Measurements from ENCODE around the gene ROCK2. TPM values are rescaled to one million over a fixed set of nuclear protein-coding genes. Genes with fewer than 3 reads are reported as not detected.

Gene ROCK2
- total RNA-seq, 1 donor from 2014 or later: 61.4 TPM

DNA sequence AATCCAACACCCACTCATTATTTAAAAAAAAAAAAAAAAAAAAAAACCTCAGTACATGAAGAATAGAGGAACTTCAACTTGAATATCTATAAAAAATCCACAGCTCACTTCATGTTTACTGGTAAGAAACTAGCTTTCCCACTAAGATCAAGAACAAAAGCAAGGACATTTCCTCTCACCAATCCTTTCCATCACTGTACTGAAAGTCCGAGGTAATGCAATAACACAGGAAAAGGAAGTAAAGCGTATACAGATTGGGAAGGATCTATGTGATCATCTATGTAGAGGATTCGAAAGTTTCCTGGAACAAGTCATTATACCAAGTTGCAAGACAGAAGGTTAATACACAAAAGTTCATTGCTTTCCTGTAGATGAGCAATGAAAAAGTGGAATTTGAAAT, 63.2 kb downstream of the ROCK2 start:
- Mint-ChIP-seq H3K4me1 (ENCODE audit: low read depth) (no peaks in the 10 kb centered on the region), H3K36me3 (ENCODE audit: low read depth) (peaks cover 37% of the 10 kb centered on the region), H3K9me3 (ENCODE audit: low read depth) (peaks cover 6% of the 10 kb centered on the region), H3K27me3 (ENCODE audit: low read depth) (no peaks in the 10 kb centered on the region), H3K27ac (ENCODE audit: unreplicated experiment) (no peak overlapping the region), H3K4me3 (ENCODE audit: unreplicated experiment) (no peak overlapping the region)
- no peak for DNase-seq (ENCODE audit: low spot score)
- TF ChIP-seq, protein P1, sequence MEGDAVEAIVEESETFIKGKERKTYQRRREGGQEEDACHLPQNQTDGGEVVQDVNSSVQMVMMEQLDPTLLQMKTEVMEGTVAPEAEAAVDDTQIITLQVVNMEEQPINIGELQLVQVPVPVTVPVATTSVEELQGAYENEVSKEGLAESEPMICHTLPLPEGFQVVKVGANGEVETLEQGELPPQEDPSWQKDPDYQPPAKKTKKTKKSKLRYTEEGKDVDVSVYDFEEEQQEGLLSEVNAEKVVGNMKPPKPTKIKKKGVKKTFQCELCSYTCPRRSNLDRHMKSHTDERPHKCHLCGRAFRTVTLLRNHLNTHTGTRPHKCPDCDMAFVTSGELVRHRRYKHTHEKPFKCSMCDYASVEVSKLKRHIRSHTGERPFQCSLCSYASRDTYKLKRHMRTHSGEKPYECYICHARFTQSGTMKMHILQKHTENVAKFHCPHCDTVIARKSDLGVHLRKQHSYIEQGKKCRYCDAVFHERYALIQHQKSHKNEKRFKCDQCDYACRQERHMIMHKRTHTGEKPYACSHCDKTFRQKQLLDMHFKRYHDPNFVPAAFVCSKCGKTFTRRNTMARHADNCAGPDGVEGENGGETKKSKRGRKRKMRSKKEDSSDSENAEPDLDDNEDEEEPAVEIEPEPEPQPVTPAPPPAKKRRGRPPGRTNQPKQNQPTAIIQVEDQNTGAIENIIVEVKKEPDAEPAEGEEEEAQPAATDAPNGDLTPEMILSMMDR (IDR thresholded peaks at IDR 0.05): no peak

DNA sequence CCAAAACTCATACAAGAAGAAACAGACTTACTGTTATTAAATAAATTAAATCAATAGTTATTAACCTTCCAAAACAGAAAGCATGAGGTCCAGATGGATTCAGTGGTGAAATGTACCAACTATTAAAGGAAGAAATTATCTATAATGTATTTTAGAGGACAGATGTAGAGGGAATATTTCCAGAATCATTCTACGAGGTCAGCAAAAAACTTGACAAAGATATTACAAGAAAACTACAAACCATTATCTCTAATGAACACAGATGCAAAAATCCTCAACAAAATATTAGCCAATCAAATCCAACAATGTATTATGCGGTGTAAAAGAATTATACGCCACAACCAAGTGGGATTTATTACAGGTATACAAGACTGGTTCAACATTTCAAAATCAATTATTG, 63.7 kb downstream of the ROCK2 start:
- DNase-seq (ENCODE audit: low spot score): no peak
- H3K4me1 Mint-ChIP-seq (ENCODE audit: low read depth): no peaks in the 10 kb centered on the region
- peaks cover 6% of the 10 kb centered on the region for H3K9me3 Mint-ChIP-seq (ENCODE audit: low read depth)
- TF ChIP-seq, protein P1 (IDR thresholded peaks at IDR 0.05): no peak
- H3K27ac Mint-ChIP-seq (ENCODE audit: unreplicated experiment): no peak overlapping the region
- no peaks in the 10 kb centered on the region for H3K27me3 Mint-ChIP-seq (ENCODE audit: low read depth)
- H3K36me3 Mint-ChIP-seq (ENCODE audit: low read depth): peaks cover 36% of the 10 kb centered on the region
- H3K4me3 Mint-ChIP-seq (ENCODE audit: unreplicated experiment): no peak overlapping the region

DNA sequence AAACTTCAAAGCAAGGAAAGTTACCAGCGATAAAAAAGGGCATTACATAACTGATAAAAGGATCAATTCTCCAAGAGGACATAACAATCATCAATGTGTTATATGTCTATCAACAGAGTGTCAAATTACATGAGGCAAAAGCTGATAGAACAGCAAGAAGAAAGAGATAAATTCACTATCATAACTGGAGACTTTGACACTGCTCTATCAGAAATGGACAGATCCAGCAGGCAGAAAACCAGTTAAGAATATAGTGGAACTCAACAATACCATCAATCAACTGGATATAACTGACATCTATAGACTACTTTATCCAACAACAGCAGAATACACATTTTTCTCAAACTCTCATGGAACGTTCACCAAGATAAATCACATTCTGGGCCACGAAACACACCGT, 65.0 kb downstream of the ROCK2 start:
- H3K36me3 Mint-ChIP-seq (ENCODE audit: low read depth): peaks cover 29% of the 10 kb centered on the region
- no peaks in the 10 kb centered on the region for H3K4me1 Mint-ChIP-seq (ENCODE audit: low read depth)
- TF ChIP-seq, protein P1 (IDR thresholded peaks at IDR 0.05): no peak
- H3K27ac Mint-ChIP-seq (ENCODE audit: unreplicated experiment): no peak overlapping the region
- no peak for DNase-seq (ENCODE audit: low spot score)
- no peaks in the 10 kb centered on the region for H3K27me3 Mint-ChIP-seq (ENCODE audit: low read depth)
- no peak overlapping the region for H3K4me3 Mint-ChIP-seq (ENCODE audit: unreplicated experiment)
- H3K9me3 Mint-ChIP-seq (ENCODE audit: low read depth): peaks cover 6% of the 10 kb centered on the region

DNA sequence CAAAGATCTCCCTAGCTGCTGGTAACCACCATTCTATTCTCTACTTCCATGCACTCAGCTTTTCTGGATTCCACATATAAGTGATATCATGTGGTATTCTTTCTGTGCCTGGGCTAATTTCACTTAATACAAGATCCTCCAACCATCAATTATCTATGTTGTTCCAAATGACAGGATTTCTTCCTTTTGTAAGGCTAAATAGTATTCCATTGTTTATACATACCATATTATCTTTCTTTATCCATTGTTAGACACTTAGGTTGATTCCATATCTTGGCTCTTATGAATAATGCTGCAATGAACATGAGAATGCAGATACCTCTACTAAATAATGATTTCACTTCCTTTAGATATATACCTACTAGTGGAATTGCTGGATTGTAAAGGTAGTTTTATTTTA, 66.2 kb downstream of the ROCK2 start:
- Mint-ChIP-seq H3K27me3 (ENCODE audit: low read depth) (no peaks in the 10 kb centered on the region), H3K4me1 (ENCODE audit: low read depth) (peaks cover 8% of the 10 kb centered on the region), H3K27ac (ENCODE audit: unreplicated experiment) (no peak overlapping the region), H3K36me3 (ENCODE audit: low read depth) (peaks cover 23% of the 10 kb centered on the region), H3K9me3 (ENCODE audit: low read depth) (peaks cover 6% of the 10 kb centered on the region), H3K4me3 (ENCODE audit: unreplicated experiment) (no peak overlapping the region)
- TF ChIP-seq, protein P1 (IDR thresholded peaks at IDR 0.05): no peak
- DNase-seq (ENCODE audit: low spot score): no peak

DNA sequence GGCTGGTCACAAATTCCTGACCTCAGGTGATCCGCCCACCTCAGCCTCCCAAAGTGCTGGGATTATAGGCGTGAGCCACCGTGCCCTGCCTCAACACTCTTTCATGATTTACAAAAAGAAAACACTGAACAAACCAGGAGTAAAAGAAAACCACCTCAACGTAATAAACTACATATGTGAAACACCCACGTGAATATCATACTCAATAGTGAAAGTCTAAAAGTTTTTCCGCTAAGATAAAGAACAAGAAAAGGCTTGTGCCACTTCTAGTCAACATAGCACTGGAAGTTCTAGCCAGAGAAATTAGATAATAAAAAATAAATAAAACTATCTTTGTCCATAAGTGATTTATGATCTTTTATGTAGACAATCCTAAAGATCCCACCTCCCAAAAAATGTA, 68.5 kb downstream of the ROCK2 start:
- TF ChIP-seq, protein P1 (IDR thresholded peaks at IDR 0.05): no peak

More for the DNA sequence above, 68.5 kb downstream of the ROCK2 start:
- Mint-ChIP-seq H3K27ac (ENCODE audit: unreplicated experiment) (peak overlapping the region; percentile 45), H3K27me3 (ENCODE audit: low read depth) (no peaks in the 10 kb centered on the region), H3K9me3 (ENCODE audit: low read depth) (peaks cover 2% of the 10 kb centered on the region), H3K4me3 (ENCODE audit: unreplicated experiment) (no peak overlapping the region), H3K36me3 (ENCODE audit: low read depth) (peaks cover 14% of the 10 kb centered on the region), H3K4me1 (ENCODE audit: low read depth) (peaks cover 23% of the 10 kb centered on the region)
- DNase-seq (ENCODE audit: low spot score): no peak

Measured in chondrocyte (in vitro differentiated cells).